NCI-H2196 treated with DMSO at 0.1 percent for 48 hours (cell line): ENCODE data around the gene DOK7.

Source experiments
- DNase-seq: peaks from one replicate; lab custom pipeline; 2025; ENCODE audit not compliant: unreplicated experiment; lab: John Stamatoyannopoulos, UW

The DOK7 gene

DNA sequence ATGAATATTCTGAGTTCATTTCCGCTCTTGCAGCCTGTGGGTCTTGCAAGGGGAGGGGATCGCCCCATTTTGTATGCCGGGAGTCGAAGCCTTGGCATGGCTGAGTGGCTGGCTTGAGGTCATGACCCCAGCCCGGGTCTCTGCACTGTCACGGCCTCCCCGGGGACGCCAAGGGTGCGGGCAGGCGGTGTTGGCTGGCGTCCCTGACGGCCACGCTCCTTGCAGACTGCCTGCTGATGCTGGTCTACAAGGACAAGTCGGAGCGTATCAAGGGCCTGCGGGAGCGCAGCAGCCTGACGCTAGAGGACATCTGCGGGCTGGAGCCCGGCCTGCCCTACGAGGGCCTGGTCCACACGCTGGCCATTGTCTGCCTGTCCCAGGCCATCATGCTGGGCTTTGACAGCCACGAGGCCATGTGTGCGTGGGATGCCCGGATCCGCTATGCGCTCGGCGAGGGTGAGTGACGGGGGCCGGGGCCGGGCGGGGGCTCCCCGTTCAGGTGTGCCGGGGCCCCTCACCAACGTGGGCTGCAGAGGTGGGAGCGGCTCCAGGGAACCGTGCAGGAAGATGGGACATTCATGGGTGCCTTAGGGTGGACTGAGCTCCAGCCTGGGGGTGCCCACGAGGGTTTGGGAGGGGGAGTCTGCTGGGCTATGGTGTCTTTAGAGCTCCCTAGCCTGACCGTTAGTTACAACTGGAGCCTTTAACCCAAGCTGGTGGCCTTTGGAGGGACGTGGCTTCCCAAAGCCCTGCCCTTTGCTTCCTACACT is 10.3 kb downstream of the DOK7 start:
- no peak for DNase-seq

DNA sequence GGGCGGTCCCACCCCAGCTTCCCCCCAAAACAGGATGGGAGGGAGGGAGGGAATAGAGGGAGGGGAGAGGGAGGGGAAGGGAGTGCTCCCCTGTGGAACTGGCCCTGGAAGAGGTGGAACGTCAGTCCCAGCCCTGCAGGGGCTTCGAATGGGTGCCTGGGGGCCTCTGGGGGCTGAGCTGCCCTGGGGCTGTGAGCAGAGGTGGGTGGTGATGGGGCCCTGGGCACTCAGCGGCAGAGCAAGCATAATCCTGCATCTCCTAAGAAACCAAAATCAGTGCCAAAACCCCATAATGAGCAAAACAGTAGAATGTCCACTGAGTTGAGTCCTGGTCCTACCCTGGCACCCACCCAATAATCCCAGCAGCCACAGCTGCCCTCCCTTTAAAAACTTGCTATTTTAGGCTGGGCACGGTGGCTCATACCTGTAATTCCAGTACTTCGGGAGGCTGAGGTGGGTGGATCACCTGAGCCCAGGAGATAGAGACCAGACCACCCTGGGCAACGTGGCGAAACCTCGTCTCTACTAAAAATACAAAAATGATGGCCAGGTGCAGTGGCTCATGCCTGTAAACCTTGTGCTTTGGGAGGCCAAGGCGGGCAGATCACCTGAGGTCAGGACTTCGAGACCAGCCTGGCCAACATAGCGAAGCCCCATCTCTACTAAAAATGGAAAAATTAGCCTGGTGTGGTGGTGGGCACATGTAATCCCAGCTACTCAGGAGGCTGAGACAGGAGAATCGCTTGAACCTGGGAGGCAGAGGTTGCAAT is 11.1 kb downstream of the DOK7 start:
- no peak for DNase-seq

DNA sequence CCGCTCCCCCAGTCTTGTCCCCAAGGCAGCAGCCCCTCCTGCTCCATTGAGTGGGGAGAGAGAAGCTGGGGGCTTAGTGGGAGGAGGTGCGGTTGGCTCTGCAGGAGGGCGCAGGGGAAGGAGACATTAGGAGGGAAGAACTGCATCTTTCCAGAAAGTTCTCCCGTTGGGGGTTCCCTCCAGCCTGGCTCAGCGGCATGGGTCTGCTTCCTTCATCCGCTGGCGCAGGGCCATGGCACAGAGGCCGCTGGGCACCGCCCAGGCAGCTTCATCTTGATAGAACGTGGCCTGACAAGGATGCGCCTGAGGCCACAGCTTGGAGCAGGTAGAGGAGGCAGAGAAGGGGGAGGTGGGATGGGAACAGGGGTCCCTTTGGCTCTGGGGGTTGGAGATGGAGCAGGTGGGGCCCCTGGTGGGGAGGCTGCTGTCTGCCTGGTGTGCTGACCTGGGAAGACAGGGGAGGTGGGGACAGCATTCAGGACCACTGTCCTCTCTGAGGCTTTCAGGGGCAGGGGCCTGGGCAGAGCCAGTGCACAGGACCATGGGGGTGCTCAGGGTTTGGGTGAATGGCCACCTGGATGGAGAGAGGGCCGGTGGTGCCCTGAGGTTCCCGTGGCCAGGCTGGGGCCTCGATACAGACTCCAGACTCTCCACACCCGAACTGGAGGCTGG is 12.1 kb downstream of the DOK7 start:
- no peak for DNase-seq

DNA sequence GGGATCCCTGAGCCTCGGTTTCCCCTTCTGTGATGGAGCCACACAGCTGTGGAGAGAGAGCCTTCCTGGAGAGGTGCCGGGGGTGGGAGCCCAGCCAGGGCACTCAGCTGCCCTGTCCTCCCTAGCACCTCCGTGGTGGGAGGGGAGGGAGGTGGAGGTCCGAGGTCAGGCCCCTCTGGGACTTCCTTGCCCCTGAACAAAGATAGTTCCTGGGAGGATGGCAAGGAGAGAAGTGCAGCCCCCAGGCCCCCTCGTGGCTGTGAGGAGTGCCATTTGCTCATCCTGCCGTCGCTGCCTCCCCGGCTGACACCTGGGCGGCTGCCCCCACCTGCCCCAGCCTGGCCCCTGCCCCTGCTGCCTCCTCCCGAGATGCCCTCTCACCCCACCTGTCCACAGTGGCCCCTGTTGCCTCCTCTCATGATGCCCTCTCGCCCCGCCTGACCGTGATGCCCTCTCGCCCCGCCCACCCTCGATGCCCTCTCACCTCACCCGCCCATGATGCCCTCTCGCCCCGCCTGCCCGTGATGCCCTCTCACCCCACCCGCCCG is 12.7 kb downstream of the DOK7 start:
- DNase-seq, result no peak

DNA sequence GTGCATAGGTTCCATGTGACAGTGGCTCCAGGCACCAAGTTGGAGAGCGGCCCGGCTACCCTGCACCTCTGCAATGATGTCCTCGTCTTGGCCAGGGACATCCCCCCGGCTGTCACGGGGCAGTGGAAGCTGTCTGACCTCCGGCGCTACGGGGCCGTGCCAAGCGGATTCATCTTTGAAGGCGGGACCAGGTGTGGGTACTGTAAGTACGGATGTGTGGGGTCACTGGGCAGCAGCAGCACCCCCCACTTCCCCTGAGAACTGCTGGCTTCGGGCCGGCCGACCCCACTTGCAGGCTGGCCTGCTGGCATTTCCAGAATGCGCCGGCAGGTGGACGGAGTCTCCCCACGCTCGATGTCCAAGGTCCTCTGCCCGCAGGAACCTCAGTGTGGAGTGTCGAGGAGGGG is 13.2 kb downstream of the DOK7 start:
- DNase-seq, result no peak

DNA sequence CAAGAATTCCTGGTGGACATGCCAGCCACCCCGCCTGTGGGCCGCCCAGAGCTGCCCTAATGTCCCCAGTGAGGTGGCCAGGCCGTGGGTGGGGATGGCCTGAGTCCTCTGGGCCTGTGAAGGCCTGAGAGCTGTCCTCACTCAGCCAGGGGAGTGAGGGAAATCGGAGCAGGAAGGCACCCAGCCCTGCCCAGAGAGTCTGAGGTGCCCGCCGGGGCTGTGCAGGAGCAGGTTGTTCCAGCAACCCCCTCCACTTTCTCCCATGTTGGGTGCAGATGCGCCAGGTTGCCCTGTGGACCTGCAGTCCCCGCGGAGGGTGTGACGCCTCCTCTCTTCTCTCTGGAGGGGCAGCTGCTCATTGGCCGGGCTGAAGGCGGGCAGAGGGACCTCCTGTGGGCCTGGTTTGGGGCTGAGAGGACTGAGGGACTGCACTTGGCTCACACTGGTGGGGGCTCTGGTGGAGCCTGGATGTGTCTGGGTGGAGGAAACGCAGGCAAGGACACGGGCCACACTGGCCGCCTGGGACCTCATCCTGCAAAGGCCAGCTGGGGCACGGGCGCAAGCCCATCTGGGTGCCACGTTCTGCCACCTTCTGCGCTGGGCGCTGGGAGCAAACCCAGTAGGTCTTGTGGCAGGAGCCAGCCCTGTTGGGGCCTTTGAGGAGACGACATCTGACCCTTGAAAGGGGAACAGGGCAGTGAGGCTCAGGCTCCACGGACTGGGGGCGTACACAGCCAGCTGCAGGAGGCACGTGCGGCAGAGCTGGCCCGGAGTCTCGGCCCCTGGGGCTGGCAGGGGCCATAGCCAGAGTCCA is 14.0 kb downstream of the DOK7 start:
- no peak for DNase-seq

DNA sequence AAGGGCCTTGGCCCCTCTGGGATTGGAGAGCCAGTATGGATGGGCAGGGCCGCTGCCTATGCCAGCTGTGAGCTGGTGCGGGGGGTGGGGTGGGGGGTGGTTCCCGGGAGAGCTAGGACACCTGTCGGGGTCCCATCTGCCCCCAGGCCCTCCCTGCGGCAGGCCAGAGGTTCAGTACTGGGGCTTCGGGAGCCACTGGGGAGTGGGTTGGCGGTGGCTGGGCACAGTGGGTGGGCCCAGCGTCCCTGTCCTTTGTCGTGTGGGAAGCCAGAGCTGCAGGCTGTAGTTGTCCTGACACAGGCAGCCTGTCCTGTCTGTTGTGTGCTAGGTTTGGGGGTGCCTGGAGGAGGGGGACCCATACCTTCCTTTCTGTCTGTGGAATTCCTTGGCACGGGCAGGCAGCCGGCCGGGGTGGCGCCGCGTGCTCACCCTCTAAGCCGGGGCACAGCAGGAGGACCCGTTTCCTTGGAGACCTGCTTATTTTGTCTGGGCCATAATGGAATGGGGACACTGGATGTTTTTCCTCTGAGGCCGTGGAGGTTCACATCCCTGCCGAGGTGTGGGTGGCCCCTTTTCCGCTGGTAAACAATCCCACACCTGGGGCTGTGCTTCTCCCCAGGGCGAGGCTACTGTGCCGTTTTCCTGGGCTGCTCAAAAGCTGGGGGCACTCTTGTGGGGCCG is 14.8 kb downstream of the DOK7 start:
- no peak for DNase-seq

DNA sequence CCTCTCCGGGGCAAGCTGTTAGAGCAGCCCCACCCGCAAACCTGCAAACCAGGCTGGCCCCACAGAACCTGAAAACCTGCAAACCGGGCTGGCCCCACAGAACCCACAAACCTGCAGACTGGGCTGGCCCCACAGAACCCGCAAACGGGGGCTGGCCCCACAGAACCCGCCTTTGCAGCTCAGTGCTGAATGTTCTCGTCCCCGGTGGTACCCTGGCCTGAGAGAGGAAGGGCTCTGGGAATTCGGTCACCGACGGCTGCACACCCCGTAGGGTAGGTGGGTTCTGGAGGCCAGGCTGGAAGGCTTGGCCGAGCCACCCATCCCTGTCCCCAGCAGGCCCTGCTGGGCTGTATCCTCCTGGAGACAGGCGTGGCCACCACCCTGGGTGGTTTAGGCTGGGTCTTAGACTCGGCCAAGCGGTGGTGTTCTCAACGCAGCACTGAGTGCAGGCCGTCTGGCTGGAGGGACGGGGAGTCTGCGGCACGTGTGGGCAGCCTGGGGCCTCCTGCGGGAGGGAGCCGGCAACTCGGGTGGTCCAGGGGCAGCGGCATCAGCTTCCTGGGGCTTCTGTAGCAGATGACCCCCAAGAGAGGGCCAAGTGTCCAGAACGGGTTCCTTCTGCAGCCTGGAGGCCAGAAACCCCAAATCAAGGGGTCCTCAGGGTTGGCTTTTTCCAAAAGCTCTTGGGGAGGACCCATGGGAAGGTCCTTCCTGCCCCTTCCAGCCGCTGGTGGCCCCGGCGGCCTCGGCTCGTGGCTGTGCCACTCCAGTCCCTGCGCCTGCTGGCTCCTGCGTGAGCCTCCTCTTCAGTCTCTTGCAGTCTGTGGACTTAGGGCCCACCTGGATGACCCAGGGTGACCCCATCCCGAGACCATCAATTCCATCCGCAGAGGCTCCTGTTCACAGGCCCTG is 15.6 kb downstream of the DOK7 start:
- DNase-seq, result no peak

DNA sequence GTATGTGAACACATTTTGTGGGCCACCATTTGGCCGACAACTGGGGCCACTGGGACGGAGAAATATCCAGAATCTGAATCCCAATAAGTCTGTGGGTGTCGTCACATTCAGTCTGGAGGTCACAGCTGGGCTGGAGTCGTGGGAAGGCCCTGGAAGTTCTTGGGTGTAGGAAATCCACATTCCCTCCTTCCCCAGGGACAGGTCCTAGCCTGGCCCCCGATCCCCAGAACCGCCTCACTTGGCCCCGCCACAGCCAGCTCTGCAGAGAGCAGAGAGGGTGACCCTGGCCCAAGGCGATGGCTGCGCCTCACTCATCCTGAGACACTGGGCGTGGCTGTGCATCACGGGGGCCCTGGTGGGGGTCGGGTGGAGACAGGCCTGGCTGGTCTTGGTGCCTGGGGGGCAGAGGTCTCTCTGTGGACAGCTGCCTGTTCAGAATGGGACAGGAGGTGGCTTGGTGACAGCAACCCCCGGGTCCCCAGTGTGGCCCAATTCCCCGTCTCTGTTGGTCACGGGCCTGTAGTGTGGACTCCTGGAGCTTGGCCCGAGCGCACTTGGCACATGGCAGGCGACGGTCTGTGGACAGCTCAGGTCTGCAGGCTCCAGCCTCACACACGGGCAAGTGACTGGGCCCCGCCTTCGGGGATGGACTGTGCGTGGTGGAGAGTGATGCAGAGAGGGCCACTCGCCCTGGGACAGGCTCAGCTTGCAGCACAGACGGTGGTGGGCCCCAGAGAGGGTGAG is 16.4 kb downstream of the DOK7 start:
- DNase-seq, result no peak

DNA sequence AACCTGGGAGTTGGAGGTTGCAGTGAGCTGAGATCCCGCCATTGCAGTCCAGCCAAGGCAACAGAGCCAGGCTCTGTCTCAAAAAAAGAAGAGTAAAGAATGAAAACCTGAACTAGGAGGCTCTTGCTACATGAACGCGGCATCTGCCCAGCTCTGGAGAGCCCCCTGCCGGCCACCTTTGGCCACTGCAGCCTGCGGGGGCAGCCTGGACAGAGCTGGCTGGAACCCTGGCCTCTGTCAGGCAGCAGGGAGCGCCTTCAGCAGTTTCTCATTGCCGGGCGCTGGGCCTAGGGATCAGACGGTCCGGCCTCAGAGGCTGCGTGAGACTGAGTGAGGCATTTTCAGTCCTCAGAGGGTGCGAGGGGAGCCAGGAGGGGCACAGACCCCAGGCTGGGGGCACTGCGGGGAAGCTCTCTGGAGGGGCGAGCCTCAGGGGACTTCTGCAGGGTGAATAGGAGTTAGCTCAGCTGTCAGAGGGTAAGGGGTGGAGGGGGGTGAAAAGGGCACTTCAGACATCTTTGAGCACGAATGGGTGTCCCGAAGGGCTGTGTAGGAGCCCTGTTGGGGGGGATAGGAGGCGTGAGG is 17.5 kb downstream of the DOK7 start:
- peak; percentile 56 for DNase-seq

DNA sequence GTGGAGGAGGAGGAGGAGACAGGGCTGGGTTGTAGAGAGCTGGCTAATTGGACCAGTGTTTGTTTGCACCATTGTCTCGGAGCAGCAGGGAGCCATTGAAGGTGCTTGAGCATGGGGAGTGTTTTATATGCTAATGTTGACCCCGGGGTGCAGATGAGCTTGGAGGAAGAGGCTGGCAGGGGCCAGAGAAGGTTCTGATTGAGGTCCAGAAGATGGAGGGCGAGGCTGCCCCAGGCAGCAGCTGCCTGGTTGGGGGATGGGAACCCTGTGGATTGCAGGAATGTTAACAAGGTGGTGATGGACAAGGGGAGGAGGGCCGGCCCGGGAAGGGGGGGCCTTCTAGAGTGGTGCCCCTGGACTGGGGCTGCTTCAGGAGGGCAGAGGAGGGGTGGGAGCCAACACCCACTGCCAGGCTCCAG is 18.0 kb downstream of the DOK7 start:
- DNase-seq, result no peak

DNA sequence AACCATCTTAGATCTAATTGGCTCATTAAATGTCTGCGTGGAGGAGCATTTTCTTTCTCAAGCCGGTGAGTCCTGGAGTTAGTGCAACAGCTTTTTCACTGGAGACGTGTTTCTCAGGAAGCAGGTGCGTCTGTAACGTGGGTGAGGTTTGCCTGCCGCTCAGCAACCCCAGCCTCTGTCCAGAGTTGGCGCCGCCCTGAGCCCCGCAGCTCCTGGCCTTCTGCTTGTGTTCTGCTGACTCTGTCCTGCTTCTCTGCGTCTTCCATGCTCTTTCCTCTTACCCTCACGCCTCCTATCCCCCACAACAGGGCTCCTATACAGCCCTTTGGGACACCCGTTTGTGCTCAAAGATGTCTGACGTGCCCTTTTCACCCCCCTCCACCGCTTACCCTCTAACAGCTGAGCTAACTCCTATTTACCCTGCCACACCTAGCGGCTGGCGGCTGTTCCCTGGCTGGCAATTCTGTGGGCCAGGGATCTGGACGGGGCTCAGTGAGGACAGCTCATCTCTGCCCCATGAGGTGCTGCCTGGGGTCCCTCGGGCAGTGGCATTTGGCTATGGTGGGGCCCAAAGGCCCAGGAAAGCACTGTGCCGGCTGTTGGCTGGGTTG is 18.8 kb downstream of the DOK7 start:
- no peak for DNase-seq

DNA sequence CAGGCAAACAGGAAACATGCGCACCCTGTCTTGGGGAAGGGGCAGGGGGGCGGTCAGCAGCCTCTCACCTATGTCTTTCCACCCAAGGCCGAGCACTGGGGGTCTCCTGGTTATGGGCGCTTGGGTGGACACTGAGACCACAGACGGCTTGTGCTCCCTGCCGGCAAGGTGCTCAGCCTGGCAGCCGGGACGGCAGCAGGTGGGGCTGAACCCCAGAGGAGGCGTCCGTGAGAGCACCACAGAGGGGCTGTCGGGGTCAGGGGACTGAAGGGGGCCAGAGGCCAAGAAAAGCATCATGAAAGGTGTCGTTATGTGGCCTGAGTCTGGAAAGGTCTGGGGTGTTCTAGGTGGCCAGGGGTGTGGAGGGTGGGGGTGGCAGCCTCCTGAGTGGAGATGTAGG is 19.6 kb downstream of the DOK7 start:
- no peak for DNase-seq

DNA sequence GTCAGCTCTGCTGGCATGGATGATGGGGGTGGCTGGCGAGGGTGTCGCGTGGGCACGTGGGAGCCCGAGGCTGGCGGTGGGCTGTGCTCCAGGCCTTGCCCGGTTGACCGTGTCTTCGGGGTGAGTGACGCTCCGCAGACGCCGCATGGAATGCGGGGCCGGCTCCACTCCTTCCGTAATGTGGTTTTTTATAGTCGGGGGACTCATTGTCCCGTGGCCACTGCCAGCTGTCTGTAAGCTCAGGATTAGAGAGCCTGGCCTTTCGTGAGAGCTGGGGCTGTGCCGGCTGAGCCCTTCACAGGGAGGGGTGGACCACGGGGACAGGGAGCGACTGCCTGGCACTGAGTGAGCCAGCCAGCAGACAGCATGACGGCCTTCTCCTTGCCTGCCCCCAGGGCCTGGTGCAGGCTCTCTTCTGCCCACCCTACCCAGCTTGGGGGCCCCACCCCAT is 20.4 kb downstream of the DOK7 start:
- DNase-seq, result no peak

DNA sequence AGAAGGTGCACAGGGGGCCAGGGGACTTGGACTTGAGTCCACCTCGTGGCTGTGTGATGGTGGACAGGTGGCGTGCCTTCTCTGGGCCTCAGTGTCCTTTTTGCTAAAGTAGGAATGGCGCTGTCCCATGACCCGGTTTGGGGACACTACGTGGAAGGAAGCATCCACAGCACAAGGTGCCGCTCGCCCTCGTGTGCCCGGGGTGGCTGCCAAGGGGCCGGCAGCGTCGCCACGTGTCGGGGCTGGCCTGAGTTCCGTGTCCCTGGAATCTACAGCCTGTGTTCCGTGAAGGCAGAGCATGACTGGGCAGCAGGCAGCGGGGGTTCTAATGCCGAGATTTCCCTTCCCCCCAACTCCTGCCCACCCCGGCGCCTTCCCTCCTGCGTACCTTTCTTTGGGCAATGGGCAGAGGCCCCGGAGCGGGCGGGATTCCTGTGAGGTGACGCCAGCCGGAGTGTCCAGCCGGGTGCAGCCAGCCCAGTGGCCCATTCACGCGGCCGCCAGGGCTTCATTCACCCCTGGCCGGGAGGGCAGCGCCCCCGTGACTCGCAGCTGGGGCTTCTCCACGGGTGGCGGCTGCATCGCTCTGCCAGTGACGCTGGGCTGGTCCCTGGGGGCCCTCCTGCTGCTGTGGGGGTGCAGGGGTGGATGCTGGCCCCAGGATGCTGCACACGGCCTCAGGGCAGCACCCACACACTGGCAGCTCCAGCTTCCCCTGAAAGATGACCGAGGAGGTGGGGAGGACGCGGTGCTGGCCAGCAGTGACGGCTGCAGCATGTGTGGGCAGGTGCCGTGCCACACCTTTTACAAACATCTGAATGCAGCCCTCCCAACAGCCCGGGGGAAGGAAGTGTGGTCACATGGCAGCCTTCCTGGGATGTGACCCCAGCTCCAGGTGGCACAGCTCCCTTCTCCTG is 21.2 kb downstream of the DOK7 start:
- no peak for DNase-seq

DNA sequence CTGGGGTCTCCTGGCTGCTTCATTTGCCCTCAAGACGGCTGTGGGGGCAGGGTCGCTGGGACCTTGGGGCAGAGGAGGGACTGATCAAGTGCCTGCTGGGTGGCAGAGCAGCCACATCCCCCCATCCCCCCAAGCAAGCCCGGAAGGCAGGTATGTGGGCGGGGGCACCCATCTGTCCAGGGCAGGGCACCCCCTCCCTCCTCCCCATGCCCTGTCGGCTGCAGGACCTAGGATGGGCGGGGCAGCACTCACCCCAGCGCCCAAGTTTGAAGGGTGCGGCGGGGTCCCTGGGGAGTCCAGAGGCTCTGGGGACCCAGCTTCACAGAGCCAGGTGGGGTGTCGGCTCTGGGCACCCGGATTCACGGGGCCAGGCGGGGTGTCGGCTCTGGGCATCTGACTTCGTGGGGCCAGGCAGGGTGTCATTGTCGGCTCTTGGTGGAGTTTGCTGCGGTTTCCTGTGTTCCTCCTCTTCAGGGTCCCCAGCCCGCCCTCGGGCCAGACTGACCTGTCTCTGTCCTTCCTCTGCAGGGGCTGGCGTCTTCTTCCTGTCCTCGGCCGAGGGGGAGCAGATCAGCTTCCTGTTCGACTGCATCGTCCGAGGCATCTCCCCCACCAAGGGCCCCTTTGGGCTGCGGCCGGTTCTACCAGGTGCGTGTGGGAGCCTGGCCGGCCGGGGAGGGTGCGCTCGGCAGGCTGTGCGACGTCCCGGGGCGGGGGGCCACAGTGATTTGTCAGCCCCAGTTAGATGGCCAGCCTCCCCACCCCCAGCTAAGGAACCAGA is 22.1 kb downstream of the DOK7 start:
- DNase-seq, result no peak
